Body of pancreas (tissue), 4 donors: ENCODE data around the gene THSD4. TPM values are rescaled to one million over a fixed set of nuclear protein-coding genes. Genes with fewer than 3 reads are reported as not detected.

Source experiments
- ATAC-seq: fragments of 150-250 bp; one replicate; pipeline ENCODE4 v1.9.1; 2016
- DNase-seq, 4 donors: peaks; one replicate each; pipeline ENCODE4 v3.0.0-alpha.2; 2019
- H3K27ac ChIP-seq, 4 donors: fragments of 200-600 bp; sonication (generic); 1 replicate in 3 of 4; 2 replicates in 1 of 4; pipeline versions ENCODE4 v1.5.1 to v1.6.1; 2016 to 2019; ENCODE audit warnings: mild to moderate bottlenecking in 1 of 4, mixed read lengths in 1 of 4, moderate library complexity in 1 of 4
- H3K27me3 ChIP-seq, 2 donors: fragments of 200-600 bp; sonication (generic); one replicate each; pipeline ENCODE4 v1.6.0; 2016; ENCODE audit warnings: mild to moderate bottlenecking in 1 of 2
- H3K36me3 ChIP-seq, 2 donors: fragments of 200-600 bp; sonication (generic); replicated peaks in 1 of 2; 2 replicates each; pipeline ENCODE4 v1.5.1; 2016; ENCODE audit warnings: low read depth in 2 of 2; ENCODE audit not compliant: insufficient read depth in 1 of 2
- H3K4me1 ChIP-seq: fragments of 200-600 bp; sonication (generic); one replicate; pipeline ENCODE4 v1.6.0; 2016
- H3K4me3 ChIP-seq, 2 donors: fragments of 200-600 bp; sonication (generic); 1 replicate in 1 of 2; 2 replicates in 1 of 2; pipeline ENCODE4 v1.5.1; 2016 to 2019
- H3K9me3 ChIP-seq, 3 donors: fragments of 200-600 bp; sonication (generic); 1 replicate in 2 of 3; 2 replicates in 1 of 3; pipeline ENCODE4 v1.5.1; 2016
- CTCF ChIP-seq, 7 experiments: fragments of 450-650 bp in 4 of 7; fragments of 200-600 bp in 3 of 7; sonication (generic) in 3 of 7; IDR thresholded peaks; one replicate each; pipeline ENCODE4 v1.5.1; 2016 to 2019; ENCODE audit warnings: antibody characterized with exemption in 7 of 7
- POLR2A ChIP-seq, 3 donors: fragments of 450-650 bp; IDR thresholded peaks; one replicate each; pipeline ENCODE4 v1.6.1; 2016; ENCODE audit warnings: antibody characterized with exemption in 3 of 3, mild to moderate bottlenecking in 2 of 3
- WGBS, 2 donors: methylation state at CpG; one replicate each; pipeline ENCODE4 v1.1.5; 2017; 5-methylcytosine and 5-hydroxymethylcytosine counted together
- intact Hi-C: fragments of 100-400 bp; cut with DNase I; formaldehyde crosslinking; loops from one replicate; pipeline ENCODE4 v1.15.1; 2023
- total RNA-seq, 2 donors: library from RNA; depleted of rRNA; stranded (reverse); fragments of >200 nt; gene quantifications; one replicate each; pipeline ENCODE4 v1.1.0, GENCODE V29; 2016

THSD4 gene
- total RNA-seq, 2 donors from 2014 or later: 12.9 to 16.1 TPM

- no peak for DNase-seq
- TF ChIP-seq POLR2A (IDR thresholded peaks at IDR 0.05): no peak
- TF ChIP-seq CTCF (IDR thresholded peaks at IDR 0.05): no peak
- Histone ChIP-seq H3K4me3 (no peak overlapping the region), H3K36me3 (no peaks in the 10 kb centered on the region), H3K27me3 (no peaks in the 10 kb centered on the region), H3K9me3 (no peaks in the 10 kb centered on the region), H3K27ac (no peak overlapping the region), H3K4me1 (no peaks in the 10 kb centered on the region)
- intact Hi-C loops: no loop called here
- WGBS, 2 donors: 66 to 69% methylated on average over 3 of the region's 3 CpGs
- ATAC-seq: no peak
Measured at GRCh38 chr15:71728881-71729280, 613.6 kb downstream of the THSD4 start.

- Histone ChIP-seq H3K27me3 (no peaks in the 10 kb centered on the region), H3K4me3 (no peak overlapping the region), H3K9me3 (no peaks in the 10 kb centered on the region), H3K27ac (no peak overlapping the region), H3K4me1 (no peaks in the 10 kb centered on the region), H3K36me3 (no peaks in the 10 kb centered on the region)
- DNase-seq (no peak), ATAC-seq (no peak)
- TF ChIP-seq CTCF (IDR thresholded peaks at IDR 0.05) (no peak), POLR2A (IDR thresholded peaks at IDR 0.05) (no peak)
- WGBS, 2 donors: 47 to 53% methylated on average over 2 of the region's 2 CpGs
- intact Hi-C loops: no loop called here
Measured at GRCh38 chr15:71729319-71729718, 614.0 kb downstream of the THSD4 start.

- no peak overlapping the region for H3K4me3 ChIP-seq
- no peaks in the 10 kb centered on the region for H3K9me3 ChIP-seq
- no peak for TF ChIP-seq POLR2A (IDR thresholded peaks at IDR 0.05)
- TF ChIP-seq CTCF (IDR thresholded peaks at IDR 0.05): peak; percentile 70 to 80 (median 73)
- ATAC-seq (peak; percentile 80), DNase-seq (peak; percentile 38 to 64 (median 48))
- H3K4me1 ChIP-seq: no peaks in the 10 kb centered on the region
- no peaks in the 10 kb centered on the region for H3K36me3 ChIP-seq
- no peaks in the 10 kb centered on the region for H3K27me3 ChIP-seq
- WGBS, 2 donors: 32 to 33% methylated on average over 10 to 15 of the region's 15 CpGs
- intact Hi-C loops: loop anchor here (5.0 kb wide), 1 partner anchor 283 kb away; no protein-coding TSS in a partner anchor
- no peak overlapping the region for H3K27ac ChIP-seq
Measured at GRCh38 chr15:71730277-71731144, 615.2 kb downstream of the THSD4 start.

- Histone ChIP-seq H3K4me3 (no peak overlapping the region), H3K27ac (no peak overlapping the region), H3K27me3 (no peaks in the 10 kb centered on the region), H3K4me1 (no peaks in the 10 kb centered on the region), H3K36me3 (no peaks in the 10 kb centered on the region), H3K9me3 (no peaks in the 10 kb centered on the region)
- TF ChIP-seq POLR2A (IDR thresholded peaks at IDR 0.05) (no peak), CTCF (IDR thresholded peaks at IDR 0.05) (no peak)
- intact Hi-C loops: loop anchor here (5.0 kb wide), 1 partner anchor 285 kb away; no protein-coding TSS in a partner anchor
- DNase-seq (no peak), ATAC-seq (no peak)
- 51 to 63% methylated on average over 2 of the region's 2 CpGs for WGBS, 2 donors
Measured at GRCh38 chr15:71732636-71733035, 617.4 kb downstream of the THSD4 start.
